Nephron (organoid): ENCODE data around the gene PHRF1.

Experiments used
- H3K27ac Mint-ChIP-seq, 3 experiments: 2 replicates each; pipeline ENCODE4 v1.8.0; 2020; ENCODE audit warnings: mixed read lengths in 3 of 3, mild to moderate bottlenecking in 2 of 3, moderate library complexity in 1 of 3
- H3K27me3 Mint-ChIP-seq: 2 replicates; pipeline ENCODE4 v1.8.0; 2021; ENCODE audit warnings: low read depth, mild to moderate bottlenecking, moderate library complexity, mixed read lengths
- H3K36me3 Mint-ChIP-seq: 2 replicates; pipeline ENCODE4 v1.8.0; 2020; ENCODE audit warnings: low read depth, mixed read lengths
- H3K4me1 Mint-ChIP-seq: 2 replicates; pipeline ENCODE4 v1.8.0; 2020; ENCODE audit warnings: mixed read lengths
- H3K4me3 Mint-ChIP-seq, 3 experiments: 2 replicates each; pipeline ENCODE4 v1.8.0; 2020; ENCODE audit warnings: mild to moderate bottlenecking in 3 of 3, mixed read lengths in 3 of 3, moderate library complexity in 2 of 3
- H3K9me3 Mint-ChIP-seq: 2 replicates; pipeline ENCODE4 v1.8.0; 2020; ENCODE audit warnings: mixed read lengths
- TF ChIP-seq, protein P1 (sequence below), 3 experiments: fragments of 200-600 bp; sonication (generic); IDR thresholded peaks; one replicate each; pipeline ENCODE4 v1.5.0; 2021; ENCODE audit warnings: antibody characterized with exemption in 3 of 3; ENCODE audit not compliant: unreplicated experiment in 3 of 3

The PHRF1 gene

DNA sequence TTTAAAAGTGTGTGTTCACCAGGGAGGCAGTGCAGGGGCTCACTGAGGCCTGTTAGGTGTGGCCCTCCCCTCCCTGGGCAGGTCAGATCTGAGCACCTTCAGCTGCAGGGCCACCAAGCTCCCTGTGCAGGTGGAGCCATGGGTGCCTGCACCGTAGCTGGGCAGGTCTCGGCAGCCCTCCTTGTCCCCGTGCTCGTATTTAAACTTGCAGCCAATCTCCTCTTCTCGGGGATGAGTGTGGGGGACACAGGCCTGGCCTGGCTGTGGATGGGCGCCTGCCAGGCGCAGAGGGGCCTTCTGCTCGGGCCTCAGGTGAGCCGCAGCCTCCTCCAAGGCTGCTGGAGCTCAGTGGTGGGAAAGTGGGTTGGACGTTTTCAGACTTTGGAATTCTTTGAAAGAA is 19.1 kb downstream of the PHRF1 start:
- H3K4me1 Mint-ChIP-seq, result no peaks in the 10 kb centered on the region

DNA sequence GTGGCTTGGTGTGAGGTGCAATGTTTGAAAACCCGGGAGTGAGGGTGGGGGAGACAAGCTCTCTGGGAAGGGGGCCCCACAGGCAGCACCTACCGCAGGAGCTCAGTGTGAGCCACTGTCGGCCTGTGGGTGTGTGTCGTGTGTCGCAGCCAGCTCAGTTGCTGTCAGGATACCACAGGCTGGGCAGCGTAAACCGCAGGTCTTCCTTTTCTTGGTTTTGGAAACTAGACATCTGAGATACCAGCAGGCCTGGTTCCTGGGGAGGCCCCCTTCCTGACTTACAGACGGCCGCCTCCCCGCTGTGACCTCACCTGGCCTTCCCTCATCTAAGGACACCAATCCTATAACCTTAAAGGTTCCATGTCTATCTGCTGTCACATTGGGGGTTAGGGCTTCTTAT is 20.1 kb downstream of the PHRF1 start:
- Mint-ChIP-seq H3K36me3 (peaks cover 41% of the 10 kb centered on the region), H3K4me1 (no peaks in the 10 kb centered on the region), H3K27ac (no peak overlapping the region), H3K4me3 (no peak overlapping the region), H3K27me3 (no peaks in the 10 kb centered on the region), H3K9me3 (no peaks in the 10 kb centered on the region)
- TF ChIP-seq, protein P1, sequence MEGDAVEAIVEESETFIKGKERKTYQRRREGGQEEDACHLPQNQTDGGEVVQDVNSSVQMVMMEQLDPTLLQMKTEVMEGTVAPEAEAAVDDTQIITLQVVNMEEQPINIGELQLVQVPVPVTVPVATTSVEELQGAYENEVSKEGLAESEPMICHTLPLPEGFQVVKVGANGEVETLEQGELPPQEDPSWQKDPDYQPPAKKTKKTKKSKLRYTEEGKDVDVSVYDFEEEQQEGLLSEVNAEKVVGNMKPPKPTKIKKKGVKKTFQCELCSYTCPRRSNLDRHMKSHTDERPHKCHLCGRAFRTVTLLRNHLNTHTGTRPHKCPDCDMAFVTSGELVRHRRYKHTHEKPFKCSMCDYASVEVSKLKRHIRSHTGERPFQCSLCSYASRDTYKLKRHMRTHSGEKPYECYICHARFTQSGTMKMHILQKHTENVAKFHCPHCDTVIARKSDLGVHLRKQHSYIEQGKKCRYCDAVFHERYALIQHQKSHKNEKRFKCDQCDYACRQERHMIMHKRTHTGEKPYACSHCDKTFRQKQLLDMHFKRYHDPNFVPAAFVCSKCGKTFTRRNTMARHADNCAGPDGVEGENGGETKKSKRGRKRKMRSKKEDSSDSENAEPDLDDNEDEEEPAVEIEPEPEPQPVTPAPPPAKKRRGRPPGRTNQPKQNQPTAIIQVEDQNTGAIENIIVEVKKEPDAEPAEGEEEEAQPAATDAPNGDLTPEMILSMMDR (IDR thresholded peaks at IDR 0.05; ENCODE audit: unreplicated experiment in 3 of 3), result no peak

More for the DNA sequence above, 19.1 kb downstream of the PHRF1 start:
- H3K4me3 Mint-ChIP-seq, result no peak overlapping the region
- peaks cover 47% of the 10 kb centered on the region for H3K36me3 Mint-ChIP-seq
- H3K27me3 Mint-ChIP-seq, result no peaks in the 10 kb centered on the region
- no peak overlapping the region for H3K27ac Mint-ChIP-seq
- TF ChIP-seq, protein P1 (IDR thresholded peaks at IDR 0.05; ENCODE audit: unreplicated experiment in 3 of 3), result no peak
- H3K9me3 Mint-ChIP-seq, result no peaks in the 10 kb centered on the region

DNA sequence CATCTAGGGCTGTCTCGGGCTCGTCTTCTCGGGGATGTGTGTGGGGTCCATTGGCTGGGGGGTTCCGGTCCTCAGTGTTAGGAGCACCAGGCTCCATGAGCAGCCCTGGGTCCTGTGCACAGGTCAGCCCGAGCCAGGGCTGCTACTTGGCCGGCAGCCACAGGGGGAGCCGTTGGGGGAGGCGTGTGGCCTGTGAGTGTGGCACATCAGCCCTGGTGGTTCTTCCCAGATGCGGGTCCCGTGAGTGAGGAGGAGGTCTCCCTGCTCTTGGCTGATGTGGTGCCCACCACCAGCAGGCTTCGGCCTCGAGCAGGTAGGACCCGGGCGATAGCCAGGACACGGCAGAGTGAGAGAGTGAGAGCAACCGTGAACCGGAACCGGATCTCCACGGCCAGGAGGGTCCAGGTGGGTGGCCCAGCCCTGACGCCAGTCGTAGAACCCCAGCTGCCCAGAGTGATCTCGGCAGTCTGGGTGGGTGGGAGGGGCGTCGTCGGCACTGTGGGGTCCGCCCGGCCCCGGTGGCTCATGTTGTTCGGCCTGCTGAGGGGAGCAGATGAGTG is 21.0 kb downstream of the PHRF1 start:
- Mint-ChIP-seq H3K4me1 (no peaks in the 10 kb centered on the region), H3K27me3 (no peaks in the 10 kb centered on the region), H3K27ac (no peak overlapping the region), H3K9me3 (no peaks in the 10 kb centered on the region), H3K4me3 (no peak overlapping the region), H3K36me3 (peaks cover 47% of the 10 kb centered on the region)
- TF ChIP-seq, protein P1 (IDR thresholded peaks at IDR 0.05; ENCODE audit: unreplicated experiment in 3 of 3), result no peak

DNA sequence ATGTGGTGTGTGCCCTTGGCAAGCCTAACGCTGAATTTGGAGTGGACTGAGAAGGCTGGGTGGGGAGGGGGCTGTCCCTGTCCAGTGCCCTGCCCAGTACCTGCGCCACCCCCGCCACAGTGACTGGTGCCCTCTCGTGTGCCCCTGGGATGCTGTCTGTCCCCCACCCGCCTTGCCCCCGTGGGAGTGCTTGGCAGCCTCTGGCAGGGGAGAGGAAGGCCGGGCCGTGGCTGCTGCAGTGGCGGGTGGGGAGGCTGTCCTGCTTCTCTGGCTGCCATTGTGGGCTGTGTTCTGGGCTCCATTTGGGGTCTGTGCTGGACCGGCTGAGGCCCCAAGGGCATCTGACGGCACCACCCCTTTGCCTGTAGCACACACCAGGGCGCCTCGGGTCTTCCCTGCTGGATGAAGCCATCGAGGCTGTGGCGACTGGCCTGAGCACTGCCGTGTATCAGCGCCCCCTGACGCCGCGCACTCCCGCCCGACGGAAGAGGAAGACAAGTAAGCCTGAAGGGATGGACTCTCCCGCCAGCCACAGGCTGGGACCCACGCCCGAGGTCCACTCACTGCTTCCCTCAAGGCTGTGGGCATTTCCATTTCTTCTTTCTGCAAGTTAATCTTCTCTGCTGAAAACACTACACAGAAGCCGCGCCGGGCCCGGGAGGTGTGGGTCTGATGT is 21.9 kb downstream of the PHRF1 start:
- Mint-ChIP-seq H3K4me1 (no peaks in the 10 kb centered on the region), H3K27ac (no peak overlapping the region), H3K9me3 (no peaks in the 10 kb centered on the region), H3K36me3 (peaks cover 41% of the 10 kb centered on the region), H3K27me3 (no peaks in the 10 kb centered on the region), H3K4me3 (no peak overlapping the region)
- TF ChIP-seq, protein P1 (IDR thresholded peaks at IDR 0.05; ENCODE audit: unreplicated experiment in 3 of 3), result no peak

DNA sequence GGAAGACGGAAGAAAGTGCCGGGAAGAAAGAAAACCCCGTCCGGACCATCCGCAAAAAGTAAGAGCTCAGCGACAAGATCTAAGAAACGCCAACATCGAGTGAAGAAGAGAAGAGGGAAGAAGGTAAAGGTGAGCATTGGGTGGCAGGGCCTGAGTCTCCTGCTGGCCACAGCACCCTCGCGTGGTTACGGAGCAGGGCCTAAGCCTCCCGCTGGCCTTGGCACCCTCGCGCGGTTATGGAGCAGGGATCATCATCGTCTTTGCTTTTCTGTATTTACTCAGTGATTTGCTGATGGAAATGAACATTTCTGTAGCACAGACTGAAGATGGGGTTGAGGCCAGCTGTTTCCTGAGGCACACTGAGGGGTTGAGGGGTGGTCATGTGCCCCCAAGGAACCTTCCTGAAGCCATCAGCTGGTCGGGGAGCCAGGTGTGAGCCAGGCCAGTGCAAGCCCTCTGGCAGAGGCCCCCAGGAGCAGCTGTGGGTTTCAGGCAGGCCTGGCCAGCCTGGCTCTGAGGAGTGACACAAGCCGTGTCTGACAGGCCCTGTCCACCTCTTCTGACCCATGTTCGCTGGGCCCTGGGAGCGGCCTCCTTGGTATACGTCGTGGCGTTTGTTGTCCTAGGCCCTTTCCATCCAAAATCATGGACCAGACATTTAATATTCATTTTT is 25.4 kb downstream of the PHRF1 start:
- H3K4me3 Mint-ChIP-seq, result no peak overlapping the region
- TF ChIP-seq, protein P1 (IDR thresholded peaks at IDR 0.05; ENCODE audit: unreplicated experiment in 3 of 3), result no peak
- H3K9me3 Mint-ChIP-seq, result no peaks in the 10 kb centered on the region
- no peaks in the 10 kb centered on the region for H3K4me1 Mint-ChIP-seq
- H3K36me3 Mint-ChIP-seq, result peaks cover 48% of the 10 kb centered on the region
- H3K27me3 Mint-ChIP-seq, result no peaks in the 10 kb centered on the region
- no peak overlapping the region for H3K27ac Mint-ChIP-seq
